Natural killer cell (primary cell): ENCODE data around the gene NOTCH3. TPM values are rescaled to one million over a fixed set of nuclear protein-coding genes. Genes with fewer than 3 reads are reported as not detected.

ENCODE experiments used
- ATAC-seq, 3 donors: fragments of 150-1000 bp in 2 of 3; fragments of 200-7000 bp in 1 of 3; cut with Tn5 transposase; 1 replicate in 1 of 3; 2 replicates in 2 of 3; pipeline ENCODE4 v1.10.0; 2021; ENCODE audit warnings: mild to moderate bottlenecking in 2 of 3, moderate library complexity in 2 of 3
- DNase-seq, 2 donors: peaks; one replicate each; pipeline versions ENCODE4 v3.0.0 to v3.0.0-alpha.2; 2013 to 2021; ENCODE audit warnings: mixed read lengths in 1 of 2
- H3K27ac ChIP-seq: one replicate; pipeline ENCODE4 v1.5.1; 2013; ENCODE audit warnings: mild to moderate bottlenecking, low read length
- H3K27me3 ChIP-seq: one replicate; pipeline ENCODE4 v1.6.1; 2013; ENCODE audit warnings: low read length; ENCODE audit not compliant: control insufficient read depth, insufficient read depth
- H3K36me3 ChIP-seq: one replicate; pipeline ENCODE4 v1.6.1; 2013; ENCODE audit warnings: low read length; ENCODE audit not compliant: control insufficient read depth, insufficient read depth
- H3K4me1 ChIP-seq: one replicate; pipeline ENCODE4 v1.6.1; 2013; ENCODE audit warnings: low read length; ENCODE audit not compliant: control insufficient read depth, insufficient read depth
- H3K4me3 ChIP-seq: one replicate; pipeline ENCODE4 v1.5.1; 2013; ENCODE audit warnings: low read length
- H3K9me3 ChIP-seq: one replicate; pipeline ENCODE4 v1.6.1; 2013; ENCODE audit warnings: low read length; ENCODE audit not compliant: control insufficient read depth, insufficient read depth
- H3K27ac Mint-ChIP-seq, 2 donors: one replicate each; pipeline ENCODE4 v1.8.0; 2022; ENCODE audit warnings: mild to moderate bottlenecking in 2 of 2, mixed read lengths in 2 of 2, moderate library complexity in 1 of 2
- H3K27me3 Mint-ChIP-seq, 2 donors: one replicate each; pipeline ENCODE4 v1.8.0; 2022; ENCODE audit warnings: low read depth in 2 of 2, mixed read lengths in 2 of 2
- H3K36me3 Mint-ChIP-seq: one replicate; pipeline ENCODE4 v1.8.0; 2022; ENCODE audit warnings: mixed read lengths
- H3K4me1 Mint-ChIP-seq, 2 donors: one replicate each; pipeline ENCODE4 v1.8.0; 2022; ENCODE audit warnings: mixed read lengths in 2 of 2
- H3K4me3 Mint-ChIP-seq: one replicate; pipeline ENCODE4 v1.8.0; 2022; ENCODE audit warnings: mild to moderate bottlenecking, moderate library complexity, mixed read lengths
- H3K9me3 Mint-ChIP-seq, 2 donors: one replicate each; pipeline ENCODE4 v1.8.0; 2022; ENCODE audit warnings: mixed read lengths in 2 of 2
- WGBS: methylation state at CpG from one replicate; pipeline ENCODE4 v1.1.7; 2013; ENCODE audit warnings: missing lambda C conversion rate; ENCODE audit not compliant: insufficient coverage; 5-methylcytosine and 5-hydroxymethylcytosine counted together
- intact Hi-C: fragments of 100-400 bp; cut with micrococcal nuclease; formaldehyde crosslinking; loops from one replicate; pipeline ENCODE4 v1.14.2; 2022
- total RNA-seq, 4 donors: library from RNA; stranded (reverse); fragments of 120-200 nt in 1 of 4; gene quantifications; one replicate each; pipeline versions ENCODE4 v1.2.3 to v1.2.4, GENCODE V29; 2013 to 2022
- TF ChIP-seq, protein P1 (sequence below): fragments of 200-600 bp; IDR thresholded peaks from one replicate; pipeline ENCODE4 v1.8.0; 2022; ENCODE audit warnings: antibody characterized with exemption

Gene NOTCH3
- total RNA-seq, 3 donors from 2014 or later (not counting 1 experiment from before 2014, with no cell fraction given), result 0.25 to 0.26 TPM; not detected in 1

DNA sequence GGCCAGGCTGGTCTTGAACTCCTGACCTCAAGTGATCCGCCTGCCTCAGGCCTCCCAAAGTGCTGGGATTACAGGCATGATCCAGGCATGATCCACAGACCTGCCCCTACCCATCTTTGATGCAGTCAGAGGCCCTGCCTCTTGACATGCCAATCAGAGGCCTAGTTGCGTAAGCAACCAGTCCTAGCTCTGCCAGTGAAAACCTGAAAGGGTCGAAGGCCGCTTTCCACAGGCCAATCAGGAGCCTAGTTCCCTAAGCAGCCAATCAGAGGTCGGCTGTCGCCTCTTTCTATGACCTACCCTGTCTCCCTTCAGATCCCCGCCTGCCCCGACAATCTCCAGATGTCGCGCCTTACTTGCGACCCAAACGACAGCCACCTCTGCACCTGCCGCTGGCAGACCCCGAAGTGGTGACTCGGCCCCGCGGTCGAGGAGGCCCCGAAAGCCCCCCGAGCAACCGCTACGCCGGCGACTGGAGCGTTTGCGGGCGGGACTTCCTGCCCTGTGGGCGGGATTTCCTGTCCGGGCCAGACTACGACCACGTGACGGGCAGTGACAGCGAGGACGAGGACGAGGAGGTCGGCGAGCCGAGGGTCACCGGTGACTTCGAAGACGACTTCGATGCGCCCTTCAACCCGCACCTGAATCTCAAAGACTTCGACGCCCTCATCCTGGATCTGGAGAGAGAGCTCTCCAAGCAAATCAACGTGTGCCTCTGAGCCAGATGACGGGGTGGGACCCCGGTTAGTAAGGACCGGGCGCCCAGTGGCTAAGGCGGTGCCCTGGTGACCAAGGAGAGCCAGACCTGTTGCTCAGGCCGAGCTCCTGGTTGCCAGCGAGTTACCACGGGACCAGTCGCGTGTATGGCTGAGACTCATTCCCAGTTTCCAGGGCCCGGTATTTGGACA lies 87.3 kb downstream of the NOTCH3 start:
- Mint-ChIP-seq H3K4me3 (no peak overlapping the region), H3K36me3 (no peaks in the 10 kb centered on the region), H3K4me1 (peaks cover 0 to 2% of the 10 kb centered on the region in 2 donors), H3K27me3 (peaks cover 2 to 3% of the 10 kb centered on the region in 2 donors), H3K9me3 (no peaks in the 10 kb centered on the region), H3K27ac (no peak overlapping the region)
- 92% methylated on average over 58 of the region's 58 CpGs for WGBS
- no peak for ATAC-seq
- intact Hi-C loops, result no loop called here
- DNase-seq, result no peak
- peaks cover 35% of the 10 kb centered on the region for H3K36me3 ChIP-seq
- H3K4me3 ChIP-seq, result no peak overlapping the region
- no peaks in the 10 kb centered on the region for H3K9me3 ChIP-seq
- no peaks in the 10 kb centered on the region for H3K4me1 ChIP-seq
- H3K27ac ChIP-seq, result no peak overlapping the region
- TF ChIP-seq, protein P1, sequence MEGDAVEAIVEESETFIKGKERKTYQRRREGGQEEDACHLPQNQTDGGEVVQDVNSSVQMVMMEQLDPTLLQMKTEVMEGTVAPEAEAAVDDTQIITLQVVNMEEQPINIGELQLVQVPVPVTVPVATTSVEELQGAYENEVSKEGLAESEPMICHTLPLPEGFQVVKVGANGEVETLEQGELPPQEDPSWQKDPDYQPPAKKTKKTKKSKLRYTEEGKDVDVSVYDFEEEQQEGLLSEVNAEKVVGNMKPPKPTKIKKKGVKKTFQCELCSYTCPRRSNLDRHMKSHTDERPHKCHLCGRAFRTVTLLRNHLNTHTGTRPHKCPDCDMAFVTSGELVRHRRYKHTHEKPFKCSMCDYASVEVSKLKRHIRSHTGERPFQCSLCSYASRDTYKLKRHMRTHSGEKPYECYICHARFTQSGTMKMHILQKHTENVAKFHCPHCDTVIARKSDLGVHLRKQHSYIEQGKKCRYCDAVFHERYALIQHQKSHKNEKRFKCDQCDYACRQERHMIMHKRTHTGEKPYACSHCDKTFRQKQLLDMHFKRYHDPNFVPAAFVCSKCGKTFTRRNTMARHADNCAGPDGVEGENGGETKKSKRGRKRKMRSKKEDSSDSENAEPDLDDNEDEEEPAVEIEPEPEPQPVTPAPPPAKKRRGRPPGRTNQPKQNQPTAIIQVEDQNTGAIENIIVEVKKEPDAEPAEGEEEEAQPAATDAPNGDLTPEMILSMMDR, result no peak
- no peaks in the 10 kb centered on the region for H3K27me3 ChIP-seq

DNA sequence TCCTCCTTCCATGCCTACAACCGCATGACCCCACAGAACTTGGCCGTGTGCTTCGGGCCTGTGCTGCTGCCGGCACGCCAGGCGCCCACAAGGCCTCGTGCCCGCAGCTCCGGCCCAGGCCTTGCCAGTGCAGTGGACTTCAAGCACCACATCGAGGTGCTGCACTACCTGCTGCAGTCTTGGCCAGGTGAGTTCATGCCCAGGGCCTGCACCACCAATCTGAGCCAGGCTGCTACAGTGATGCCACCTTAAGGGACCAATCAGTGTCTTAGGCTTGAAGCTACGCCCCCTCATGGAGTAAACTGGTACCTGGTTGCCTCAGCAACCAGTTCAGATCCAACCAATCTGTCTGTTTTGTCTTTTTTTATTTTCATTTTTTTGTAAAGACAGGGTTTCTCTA lies 88.4 kb downstream of the NOTCH3 start:
- intact Hi-C loops, result no loop called here
- WGBS, result 93% methylated on average over 11 of the region's 11 CpGs
- peak in 1 of 3 donors; percentile 13 for ATAC-seq

DNA sequence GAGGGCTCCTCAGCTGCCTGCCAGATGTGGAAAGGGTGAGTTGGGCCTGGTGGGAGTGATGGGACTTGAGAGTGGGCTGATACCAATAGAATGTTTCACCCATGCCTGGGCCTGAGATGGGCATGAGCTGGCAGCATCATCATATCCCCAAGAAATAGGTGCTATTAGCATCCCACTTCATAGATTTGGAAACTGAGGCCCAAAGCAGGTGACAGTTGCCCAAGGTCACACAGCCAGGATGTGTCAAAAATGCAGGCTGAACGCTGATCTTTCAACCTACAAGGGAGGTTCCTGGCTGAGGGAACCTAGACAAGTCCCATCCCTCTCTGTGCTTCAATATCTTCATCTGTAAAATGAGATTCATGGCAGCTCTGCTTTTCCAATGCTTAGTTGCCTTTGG lies 89.0 kb downstream of the NOTCH3 start:
- no peak for ATAC-seq
- 97% methylated on average over 1 of the region's 1 CpG for WGBS

More for the DNA sequence above, 88.4 kb downstream of the NOTCH3 start:
- H3K4me1 Mint-ChIP-seq, result peaks cover 0 to 10% of the 10 kb centered on the region in 2 donors
- H3K4me3 Mint-ChIP-seq, result no peak overlapping the region
- no peaks in the 10 kb centered on the region for H3K9me3 Mint-ChIP-seq
- H3K4me1 ChIP-seq, result peaks cover 7% of the 10 kb centered on the region
- no peak overlapping the region for H3K4me3 ChIP-seq
- H3K27ac ChIP-seq, result no peak overlapping the region
- H3K27ac Mint-ChIP-seq, result no peak overlapping the region
- TF ChIP-seq, protein P1, result no peak
- no peaks in the 10 kb centered on the region for H3K9me3 ChIP-seq
- peaks cover 10 to 11% of the 10 kb centered on the region in 2 donors for H3K27me3 Mint-ChIP-seq
- peaks cover 3% of the 10 kb centered on the region for H3K27me3 ChIP-seq
- H3K36me3 ChIP-seq, result peaks cover 24% of the 10 kb centered on the region
- DNase-seq, result peak in 1 of 2 donors; percentile 21
- no peaks in the 10 kb centered on the region for H3K36me3 Mint-ChIP-seq

More for the DNA sequence above, 89.0 kb downstream of the NOTCH3 start:
- no peak overlapping the region for H3K27ac Mint-ChIP-seq
- H3K36me3 Mint-ChIP-seq, result no peaks in the 10 kb centered on the region
- Histone ChIP-seq H3K27me3 (peaks cover 6% of the 10 kb centered on the region), H3K4me3 (no peak overlapping the region), H3K9me3 (no peaks in the 10 kb centered on the region), H3K27ac (no peak overlapping the region), H3K36me3 (peaks cover 18% of the 10 kb centered on the region), H3K4me1 (peaks cover 12% of the 10 kb centered on the region)
- H3K27me3 Mint-ChIP-seq, result peaks cover 13 to 14% of the 10 kb centered on the region in 2 donors
- TF ChIP-seq, protein P1, result no peak
- DNase-seq, result no peak
- no peak overlapping the region for H3K4me3 Mint-ChIP-seq
- no peaks in the 10 kb centered on the region for H3K9me3 Mint-ChIP-seq
- intact Hi-C loops, result no loop called here
- H3K4me1 Mint-ChIP-seq, result peaks cover 1 to 12% of the 10 kb centered on the region in 2 donors
